Activated T-cell treated with anti-CD3 and anti-CD28 coated beads for 24 hours (primary cell): ENCODE measurements around the gene THRB.
"Not testable (repeated sequence)": the region's sequence is repeated elsewhere in the genome, so short reads cannot be mapped to it uniquely, and the experiment has no call there.

ENCODE experiments used
- DNase-seq: peaks from one replicate; pipeline ENCODE4 v3.0.0-alpha.2; 2020; ENCODE audit warnings: low read depth

THRB gene

GRCh38 chr3:24096695-24097290 lies 397.9 kb downstream of the THRB start:
- DNase-seq: no peak

- DNase-seq: no peak
Observed at GRCh38 chr3:24096271-24096670, 398.4 kb downstream of the THRB start.

- not testable (repeated sequence) for DNase-seq
Observed at GRCh38 chr3:24094818-24095217, 399.8 kb downstream of the THRB start.

- DNase-seq: no peak
Observed at GRCh38 chr3:24088782-24089181, 405.9 kb downstream of the THRB start.

GRCh38 chr3:24087469-24087868 lies 407.2 kb downstream of the THRB start:
- no peak for DNase-seq

GRCh38 chr3:24086617-24087404 lies 407.8 kb downstream of the THRB start:
- no peak for DNase-seq

GRCh38 chr3:24086206-24086605 lies 408.4 kb downstream of the THRB start:
- DNase-seq: no peak

GRCh38 chr3:24072193-24072592 lies 422.5 kb downstream of the THRB start:
- DNase-seq: no peak

- no peak for DNase-seq
Observed at GRCh38 chr3:24069045-24069444, 425.6 kb downstream of the THRB start.

- no peak for DNase-seq
Observed at GRCh38 chr3:24067483-24067882, 427.2 kb downstream of the THRB start.
